Activated CD8-positive, alpha-beta memory T cell treated with anti-CD3 and anti-CD28 coated beads, Interleukin-2, amount 50 U/mL, for 1 hour (primary cell): ENCODE data around the gene HPS1.

Experiments used
- DNase-seq: peaks from one replicate; pipeline ENCODE4 v3.0.0-alpha.2; 2020; ENCODE audit errors: extremely low read depth

HPS1 gene

GRCh38 chr10:98411768-98412167 lies 35.0 kb downstream of the HPS1 start:
- DNase-seq: no peak

GRCh38 chr10:98411166-98411565 lies 35.6 kb downstream of the HPS1 start:
- no peak for DNase-seq

GRCh38 chr10:98410759-98411158 lies 36.0 kb downstream of the HPS1 start:
- no peak for DNase-seq

- no peak for DNase-seq
Observed at GRCh38 chr10:98410135-98410743, 36.5 kb downstream of the HPS1 start.

- DNase-seq: no peak
Observed at GRCh38 chr10:98408799-98409198, 37.9 kb downstream of the HPS1 start.

- no peak for DNase-seq
Observed at GRCh38 chr10:98407744-98408241, 38.9 kb downstream of the HPS1 start.

- no peak for DNase-seq
Observed at GRCh38 chr10:98407017-98407743, 39.6 kb downstream of the HPS1 start.

- no peak for DNase-seq
Observed at GRCh38 chr10:98405422-98405821, 41.3 kb downstream of the HPS1 start.

GRCh38 chr10:98404571-98405359 lies 42.0 kb downstream of the HPS1 start:
- no peak for DNase-seq

GRCh38 chr10:98403812-98404504 lies 42.8 kb downstream of the HPS1 start:
- DNase-seq: no peak

GRCh38 chr10:98402931-98403718 lies 43.6 kb downstream of the HPS1 start:
- no peak for DNase-seq

- DNase-seq: no peak
Observed at GRCh38 chr10:98402478-98402877, 44.3 kb downstream of the HPS1 start.

- DNase-seq: no peak
Observed at GRCh38 chr10:98400482-98400881, 46.3 kb downstream of the HPS1 start.

- no peak for DNase-seq
Observed at GRCh38 chr10:98399784-98400183, 47.0 kb downstream of the HPS1 start.

- DNase-seq: no peak
Observed at GRCh38 chr10:98397089-98397600, 49.6 kb downstream of the HPS1 start.

- DNase-seq: no peak
Observed at GRCh38 chr10:98396096-98397063, 50.4 kb downstream of the HPS1 start.

- DNase-seq: no peak
Observed at GRCh38 chr10:98394851-98395440, 51.8 kb downstream of the HPS1 start.

- DNase-seq: no peak
Observed at GRCh38 chr10:98391578-98391991, 55.1 kb downstream of the HPS1 start.

GRCh38 chr10:98391065-98391464 lies 55.7 kb downstream of the HPS1 start:
- no peak for DNase-seq
